SJSA1 (cell line): ENCODE results near the gene UTP14A. TPM values are rescaled to one million over a fixed set of nuclear protein-coding genes. Genes with fewer than 3 reads are reported as not detected.
"Not testable (repeated sequence)": the region's sequence is repeated elsewhere in the genome, so short reads cannot be mapped to it uniquely, and the experiment has no call there.

Experiments
- DNase-seq, 2 experiments: peaks; one replicate each; pipeline ENCODE4 v3.0.0-alpha.2; 2015 to 2020; ENCODE audit warnings: low spot score in 2 of 2, low read depth in 1 of 2
- H3K27ac ChIP-seq: fragments of 250-450 bp; sonication (Bioruptor Pico); 2 replicates; pipeline ENCODE4 v1.5.1; 2020; ENCODE audit warnings: mild to moderate bottlenecking, moderate library complexity
- H3K27me3 ChIP-seq: fragments of 250-450 bp; sonication (Bioruptor Pico); replicated peaks from 2 replicates; pipeline ENCODE4 v1.5.1; 2020; ENCODE audit warnings: mild to moderate bottlenecking, moderate library complexity
- H3K36me3 ChIP-seq: fragments of 250-450 bp; sonication (Bioruptor Pico); 2 replicates; pipeline ENCODE4 v1.5.1; 2020; ENCODE audit warnings: mild to moderate bottlenecking
- H3K4me1 ChIP-seq: fragments of 250-450 bp; sonication (Bioruptor Pico); replicated peaks from 2 replicates; pipeline ENCODE4 v1.6.1; 2021; ENCODE audit warnings: mild to moderate bottlenecking
- H3K4me3 ChIP-seq: fragments of 250-450 bp; sonication (Bioruptor Pico); 2 replicates; pipeline ENCODE4 v1.5.1; 2020; ENCODE audit warnings: mild to moderate bottlenecking
- H3K9me3 ChIP-seq: fragments of 250-450 bp; sonication (Bioruptor Pico); replicated peaks from 2 replicates; pipeline ENCODE4 v1.5.1; 2020; ENCODE audit warnings: mild to moderate bottlenecking
- total RNA-seq: library from RNA; depleted of rRNA; stranded (reverse); fragments of >200 nt; shearing (Covaris generic); gene quantifications from 2 replicates; pipeline ENCODE4 v1.2.3, GENCODE V29; 2014; rRNA removed

UTP14A gene
- 23.6 and 26.6 TPM in 2 replicates for total RNA-seq

GRCh38 chrX:129905787-129906580 is at the start of gene UTP14A:
UTP14A (plus strand) TSS chrX:129906164; CDS start chrX:129906211, 47 bp downstream.
- H3K4me3 ChIP-seq, result peak within 1 kb of the TSS; percentile 65
- DNase-seq, result peak; percentile 84 to 89
- peaks cover 8% of the 10 kb centered on the region for H3K4me1 ChIP-seq
- H3K36me3 ChIP-seq, result peaks cover 29% of the 10 kb centered on the region
- H3K9me3 ChIP-seq, result no peaks in the 10 kb centered on the region
- peak within 1 kb of the TSS; percentile 82 for H3K27ac ChIP-seq
- no peaks in the 10 kb centered on the region for H3K27me3 ChIP-seq

GRCh38 chrX:129859134-129859533 is 46.8 kb upstream of the UTP14A start:
- not testable (repeated sequence) for H3K9me3 ChIP-seq, H3K27me3 ChIP-seq, H3K27ac ChIP-seq, H3K4me1 ChIP-seq, H3K36me3 ChIP-seq, DNase-seq, H3K4me3 ChIP-seq

- not testable (repeated sequence) for H3K27me3 ChIP-seq, DNase-seq, H3K4me1 ChIP-seq
These were observed 39.6 kb upstream of the UTP14A start for GRCh38 chrX:129866321-129866720.

GRCh38 chrX:129872524-129872923 is 33.4 kb upstream of the UTP14A start:
- H3K36me3 ChIP-seq, result no peaks in the 10 kb centered on the region
- H3K27ac ChIP-seq, result no peak overlapping the region
- no peaks in the 10 kb centered on the region for H3K27me3 ChIP-seq
- no peak for DNase-seq
- H3K4me3 ChIP-seq, result no peak overlapping the region
- H3K4me1 ChIP-seq, result peaks cover 24% of the 10 kb centered on the region
- H3K9me3 ChIP-seq, result no peaks in the 10 kb centered on the region

More at GRCh38 chrX:129866321-129866720, 39.6 kb upstream of the UTP14A start:
- not testable (repeated sequence) for H3K27ac ChIP-seq, H3K9me3 ChIP-seq, H3K36me3 ChIP-seq, H3K4me3 ChIP-seq

GRCh38 chrX:129875669-129876068 is 30.3 kb upstream of the UTP14A start:
- no peaks in the 10 kb centered on the region for H3K27me3 ChIP-seq
- no peaks in the 10 kb centered on the region for H3K9me3 ChIP-seq
- H3K4me1 ChIP-seq, result peaks cover 29% of the 10 kb centered on the region
- DNase-seq, result peak; percentile 34 to 63
- H3K4me3 ChIP-seq, result no peak overlapping the region
- H3K27ac ChIP-seq, result peak overlapping the region; percentile 87
- H3K36me3 ChIP-seq, result no peaks in the 10 kb centered on the region

- Histone ChIP-seq H3K27me3 (no peaks in the 10 kb centered on the region), H3K9me3 (no peaks in the 10 kb centered on the region), H3K4me1 (peaks cover 29% of the 10 kb centered on the region), H3K36me3 (no peaks in the 10 kb centered on the region), H3K27ac (peak overlapping the region; percentile 87), H3K4me3 (no peak overlapping the region)
- DNase-seq, result peak; percentile 57 to 75
These were observed 29.1 kb upstream of the UTP14A start for GRCh38 chrX:129876771-129877305.

GRCh38 chrX:129877401-129877800 is 28.6 kb upstream of the UTP14A start:
- Histone ChIP-seq H3K36me3 (no peaks in the 10 kb centered on the region), H3K4me1 (peaks cover 29% of the 10 kb centered on the region), H3K27ac (peak overlapping the region; percentile 87), H3K27me3 (no peaks in the 10 kb centered on the region), H3K4me3 (no peak overlapping the region), H3K9me3 (no peaks in the 10 kb centered on the region)
- DNase-seq, result no peak

- Histone ChIP-seq H3K27ac (no peak overlapping the region), H3K27me3 (no peaks in the 10 kb centered on the region), H3K36me3 (no peaks in the 10 kb centered on the region), H3K4me1 (no peaks in the 10 kb centered on the region), H3K4me3 (no peak overlapping the region), H3K9me3 (no peaks in the 10 kb centered on the region)
- no peak for DNase-seq
These were observed 5.9 kb upstream of the UTP14A start for GRCh38 chrX:129900054-129900453.

GRCh38 chrX:129908636-129909035 is 2.7 kb downstream of the UTP14A start:
- Histone ChIP-seq H3K27ac (no peak overlapping the region), H3K4me3 (no peak overlapping the region), H3K4me1 (peaks cover 8% of the 10 kb centered on the region), H3K36me3 (peaks cover 36% of the 10 kb centered on the region), H3K27me3 (no peaks in the 10 kb centered on the region), H3K9me3 (no peaks in the 10 kb centered on the region)
- no peak for DNase-seq

GRCh38 chrX:129925305-129926092 is 19.5 kb downstream of the UTP14A start:
- Histone ChIP-seq H3K4me3 (no peak overlapping the region), H3K27ac (no peak overlapping the region), H3K36me3 (peaks cover 32% of the 10 kb centered on the region), H3K27me3 (no peaks in the 10 kb centered on the region), H3K9me3 (no peaks in the 10 kb centered on the region), H3K4me1 (no peaks in the 10 kb centered on the region)
- peak; percentile 34 to 52 for DNase-seq

- Histone ChIP-seq H3K4me1 (peaks cover 7% of the 10 kb centered on the region), H3K36me3 (peaks cover 20% of the 10 kb centered on the region), H3K27ac (peak overlapping the region; percentile 68; the same call in 1 of the 2 replicates), H3K9me3 (no peaks in the 10 kb centered on the region), H3K27me3 (no peaks in the 10 kb centered on the region), H3K4me3 (peak overlapping the region; percentile 58)
- no peak for DNase-seq
These were observed 25.0 kb downstream of the UTP14A start for GRCh38 chrX:129930941-129931410.

- peaks cover 14% of the 10 kb centered on the region for H3K36me3 ChIP-seq
- peak; percentile 82 to 94 for DNase-seq
- no peaks in the 10 kb centered on the region for H3K27me3 ChIP-seq
- H3K27ac ChIP-seq, result peak overlapping the region; percentile 74
- H3K4me1 ChIP-seq, result peaks cover 7% of the 10 kb centered on the region
- peak overlapping the region; percentile 58 for H3K4me3 ChIP-seq
- H3K9me3 ChIP-seq, result no peaks in the 10 kb centered on the region
These were observed 25.5 kb downstream of the UTP14A start for GRCh38 chrX:129931411-129932015.

- H3K36me3 ChIP-seq, result peaks cover 7% of the 10 kb centered on the region
- peak overlapping the region; percentile 74 for H3K27ac ChIP-seq
- no peaks in the 10 kb centered on the region for H3K27me3 ChIP-seq
- H3K4me1 ChIP-seq, result peaks cover 7% of the 10 kb centered on the region
- peak overlapping the region; percentile 60 for H3K4me3 ChIP-seq
- no peaks in the 10 kb centered on the region for H3K9me3 ChIP-seq
- DNase-seq, result peak in 1 of 2 experiments; percentile 93
These were observed 26.3 kb downstream of the UTP14A start for GRCh38 chrX:129932016-129932820.
